Motor neuron (in vitro differentiated cells): ENCODE data around the gene KATNAL1. TPM values are rescaled to one million over a fixed set of nuclear protein-coding genes. Genes with fewer than 3 reads are reported as not detected.

Experiments used
- ATAC-seq, 8 experiments: fragments of 200-7000 bp; cut with Tn5 transposase; replicated peaks in 6 of 8; 2 replicates each; pipeline ENCODE4 v1.8.0; 2021; ENCODE audit warnings: mild to moderate bottlenecking in 8 of 8, moderate library complexity in 8 of 8
- H3K27ac ChIP-seq, 2 donors: fragments of 250-450 bp; sonication (Bioruptor Pico); 2 replicates each; pipeline ENCODE4 v1.9.0; 2021; ENCODE audit warnings: antibody characterized with exemption in 2 of 2, mild to moderate bottlenecking in 2 of 2, moderate library complexity in 1 of 2
- H3K4me1 ChIP-seq, 2 donors: fragments of 250-450 bp; sonication (Bioruptor Pico); replicated peaks in 1 of 2; 2 replicates each; pipeline ENCODE4 v1.6.1; 2021; ENCODE audit warnings: antibody characterized with exemption in 2 of 2, mild to moderate bottlenecking in 2 of 2, moderate library complexity in 1 of 2
- H3K4me3 ChIP-seq, 5 donors: fragments of 250-450 bp; sonication (Bioruptor Pico); 2 replicates each; pipeline ENCODE4 v1.9.0; 2021; ENCODE audit warnings: antibody characterized with exemption in 5 of 5, mild to moderate bottlenecking in 5 of 5, moderate library complexity in 4 of 5
- WGBS, 10 experiments: fragments of 450-650 bp; shearing (Covaris generic); methylation state at CpG; one replicate each; pipeline ENCODE4 v1.0.0; 2022; 5-methylcytosine and 5-hydroxymethylcytosine counted together
- in situ Hi-C, 9 experiments: fragments of 400-800 bp; cut with MboI; loops; one replicate each; pipeline ENCODE4 v1.15.0; 2021; ENCODE audit warnings: low sequenced_read_pairs in 9 of 9, low pct_unique_long_range_greater_than_20kb in 2 of 9; ENCODE audit not compliant: unreplicated experiment in 9 of 9
- total RNA-seq, 8 experiments: library from RNA; unstranded; fragments of 300-600 nt; gene quantifications; 2 replicates each; pipeline versions ENCODE4 v1.2.3 to v1.2.4, GENCODE V29; 2022

The KATNAL1 gene
- total RNA-seq = 10 to 100 TPM in 5 of 8 experiments, 1 to 10 TPM in 3; 5.2 to 46.6 (median 36.6) TPM

- H3K4me1 ChIP-seq = peaks cover 9 to 25% of the 10 kb centered on the region in 2 donors
- peak within 1 kb of the TSS; percentile 79 to 88 for H3K27ac ChIP-seq
- in situ Hi-C loops = no loop called here
- H3K4me3 ChIP-seq = peak within 1 kb of the TSS; percentile 65 to 98 (median 90)
- ATAC-seq = peak; percentile 75 to 86 (median 84)
- 0 to 20% (median 0%) methylated on average over 1 to 12 of the region's 71 CpGs; no CpG with 5 or more reads in 3 of the 10 experiments for WGBS, 10 experiments
Measured at GRCh38 chr13:30307194-30307970, at the start of gene KATNAL1. KATNAL1 (minus strand) TSS chr13:30307551; CDS start chr13:30283777, 23,774 bp downstream.

- Histone ChIP-seq H3K4me3 (no peak overlapping the region), H3K27ac (no peak overlapping the region), H3K4me1 (peaks cover 14 to 24% of the 10 kb centered on the region in 2 donors)
- in situ Hi-C loops = no loop called here
- WGBS, 10 experiments = 77 to 85% (median 83%) methylated on average over 3 to 6 of the region's 6 CpGs; no CpG with 5 or more reads in 5 of the 10 experiments
- no peak for ATAC-seq
Measured at GRCh38 chr13:30355839-30356238, 48.5 kb upstream of the KATNAL1 start.

- in situ Hi-C loops = no loop called here
- Histone ChIP-seq H3K4me1 (peaks cover 14 to 24% of the 10 kb centered on the region in 2 donors), H3K27ac (no peak overlapping the region), H3K4me3 (no peak overlapping the region)
- WGBS, 10 experiments = 100% methylated on average over 2 of the region's 7 CpGs; no CpG with 5 or more reads in 9 of the 10 experiments
- peak in 6 of 8 experiments; percentile 23 to 62 (median 58) for ATAC-seq
Measured at GRCh38 chr13:30355384-30355699, 48.0 kb upstream of the KATNAL1 start.

- 45 to 92% (median 81%) methylated on average over 2 to 14 of the region's 17 CpGs for WGBS, 10 experiments
- peak in 5 of 8 experiments; percentile 38 to 83 (median 65) for ATAC-seq
- H3K4me3 ChIP-seq = no peak overlapping the region
- in situ Hi-C loops = no loop called here
- H3K27ac ChIP-seq = peak overlapping the region in 1 of 2 donors; percentile 1
- peaks cover 14 to 24% of the 10 kb centered on the region in 2 donors for H3K4me1 ChIP-seq
Measured at GRCh38 chr13:30354493-30355383, 47.4 kb upstream of the KATNAL1 start.

GRCh38 chr13:30353471-30354215 is 46.3 kb upstream of the KATNAL1 start:
- in situ Hi-C loops = no loop called here
- H3K27ac ChIP-seq = no peak overlapping the region
- 0 to 100% (median 64%) methylated on average over 1 to 4 of the region's 4 CpGs for WGBS, 10 experiments
- peaks cover 14 to 17% of the 10 kb centered on the region in 2 donors for H3K4me1 ChIP-seq
- ATAC-seq = peak in 3 of 8 experiments; percentile 79 to 88 (median 87)
- no peak overlapping the region for H3K4me3 ChIP-seq

- Histone ChIP-seq H3K4me1 (peaks cover 14% of the 10 kb centered on the region in 2 donors), H3K27ac (no peak overlapping the region), H3K4me3 (no peak overlapping the region)
- in situ Hi-C loops = no loop called here
- ATAC-seq = no peak
- WGBS, 10 experiments = 42 to 95% (median 91%) methylated on average over 3 to 4 of the region's 4 CpGs; no CpG with 5 or more reads in 1 of the 10 experiments
Measured at GRCh38 chr13:30353060-30353459, 45.7 kb upstream of the KATNAL1 start.

- Histone ChIP-seq H3K4me3 (no peak overlapping the region), H3K4me1 (peaks cover 14% of the 10 kb centered on the region in 2 donors), H3K27ac (no peak overlapping the region)
- WGBS, 10 experiments = 69 to 100% (median 100%) methylated on average over 1 to 2 of the region's 2 CpGs; no CpG with 5 or more reads in 2 of the 10 experiments
- ATAC-seq = no peak
- in situ Hi-C loops = no loop called here
Measured at GRCh38 chr13:30352121-30352520, 44.8 kb upstream of the KATNAL1 start.

GRCh38 chr13:30346789-30347167 is 39.4 kb upstream of the KATNAL1 start:
- 43 to 86% (median 82%) methylated on average over 1 to 4 of the region's 4 CpGs; no CpG with 5 or more reads in 2 of the 10 experiments for WGBS, 10 experiments
- Histone ChIP-seq H3K27ac (no peak overlapping the region), H3K4me1 (peaks cover 8% of the 10 kb centered on the region in 2 donors), H3K4me3 (no peak overlapping the region)
- no peak for ATAC-seq
- in situ Hi-C loops = loop anchor here in 1 of 9 experiments (25.0 kb wide), 1 partner anchor 209 kb away; no protein-coding TSS in a partner anchor

- no peak for ATAC-seq
- no peak overlapping the region for H3K27ac ChIP-seq
- peaks cover 8 to 11% of the 10 kb centered on the region in 2 donors for H3K4me1 ChIP-seq
- in situ Hi-C loops = loop anchor here in 1 of 9 experiments (25.0 kb wide), 1 partner anchor 209 kb away; no protein-coding TSS in a partner anchor
- WGBS, 10 experiments = 40 to 86% (median 73%) methylated on average over 1 to 5 of the region's 5 CpGs; no CpG with 5 or more reads in 3 of the 10 experiments
- no peak overlapping the region for H3K4me3 ChIP-seq
Measured at GRCh38 chr13:30346153-30346788, 38.9 kb upstream of the KATNAL1 start.

GRCh38 chr13:30345426-30346100 is 38.2 kb upstream of the KATNAL1 start:
- H3K4me3 ChIP-seq = no peak overlapping the region
- no peak overlapping the region for H3K27ac ChIP-seq
- H3K4me1 ChIP-seq = peaks cover 8 to 11% of the 10 kb centered on the region in 2 donors
- 67 to 100% (median 83%) methylated on average over 1 of the region's 1 CpG; no CpG with 5 or more reads in 5 of the 10 experiments for WGBS, 10 experiments
- no peak for ATAC-seq
- in situ Hi-C loops = loop anchor here in 1 of 9 experiments (25.0 kb wide), 1 partner anchor 208 kb away; no protein-coding TSS in a partner anchor

- in situ Hi-C loops = loop anchor here in 1 of 9 experiments (25.0 kb wide), 1 partner anchor 205 kb away; no protein-coding TSS in a partner anchor
- peak; percentile 38 to 96 (median 79) for ATAC-seq
- Histone ChIP-seq H3K4me3 (no peak overlapping the region), H3K27ac (no peak overlapping the region), H3K4me1 (peaks cover 8 to 21% of the 10 kb centered on the region in 2 donors)
- 0 to 92% (median 76%) methylated on average over 1 to 7 of the region's 9 CpGs; no CpG with 5 or more reads in 1 of the 10 experiments for WGBS, 10 experiments
Measured at GRCh38 chr13:30341815-30342570, 34.6 kb upstream of the KATNAL1 start.
